HCT116 (cell line): ENCODE data around the gene ZNF287. TPM values are rescaled to one million over a fixed set of nuclear protein-coding genes. Genes with fewer than 3 reads are reported as not detected.
A peak's percentile ranks its signal among the peaks of the same experiment; 100 is the strongest.

Experiments
- ATAC-seq: fragments of 200-7000 bp; cut with Tn5 transposase; 2 replicates; pipeline ENCODE4 v1.9.1; 2020; ENCODE audit warnings: mild to moderate bottlenecking, moderate library complexity
- Bru-seq: library from RNA; stranded (reverse); fragments of 400-500 nt; gene quantifications from one replicate; lab custom pipeline; 2021; lab: Mats Ljungman, UMichigan
- BruChase-seq, 2 experiments: library from RNA; stranded (reverse); fragments of 400-500 nt; gene quantifications; one replicate each; lab custom pipeline; 2021; lab: Mats Ljungman, UMichigan
- BruUV-seq: library from RNA; stranded (reverse); fragments of 400-500 nt; replicated peaks from 2 replicates; lab custom pipeline; 2021; lab: Mats Ljungman, UMichigan
- CTCF ChIA-PET: fragments of 300-600 bp; sonication (Branson Sonifier 250); formaldehyde crosslinking; loops from one replicate; lab custom pipeline; 2021; ENCODE audit warnings: antibody characterized with exemption; lab: Charles Lee
- POLR2A ChIA-PET: fragments of 300-600, 350-600 bp; sonication (Branson Sonifier 250); formaldehyde crosslinking; loops from one replicate; lab custom pipeline; 2021; ENCODE audit warnings: antibody characterized with exemption; lab: Charles Lee
- RAD21 ChIA-PET, 2 experiments: fragments of 300-600 bp; sonication (Branson Sonifier 250); formaldehyde crosslinking; loops; one replicate each; lab custom pipeline; 2023; ENCODE audit warnings: low total read pairs in 2 of 2; ENCODE audit not compliant: uncharacterized antibody in 2 of 2, unreplicated experiment in 2 of 2, low non-redundant PET in 1 of 2; lab: Charles Lee
- DNase-seq: peaks from one replicate; pipeline ENCODE4 v3.0.0-alpha.2; 2010; ENCODE audit warnings: low read depth, low spot score
- H2AFZ ChIP-seq: fragments of 200-600 bp; shearing (Covaris generic), sonication (generic); 2 replicates; pipeline ENCODE4 v1.6.1; 2017; ENCODE audit warnings: low read depth, mixed run types, mixed read lengths, antibody characterized with exemption, low read length; ENCODE audit not compliant: poor library complexity, severe bottlenecking
- H3K27ac ChIP-seq: 2 replicates; pipeline ENCODE4 v1.5.1; 2012; ENCODE audit warnings: low read depth, low read length
- H3K27me3 ChIP-seq: fragments of 200-600 bp; sonication (generic); 2 replicates; pipeline ENCODE4 v1.6.1; 2016; ENCODE audit warnings: mixed run types, low read length, mixed read lengths; ENCODE audit not compliant: insufficient read depth
- H3K36me3 ChIP-seq, 2 experiments: fragments of 200-500 bp in 1 of 2; fragments of 200-600 bp in 1 of 2; sonication (Bioruptor generic) in 1 of 2; sonication (generic) in 1 of 2; 2 replicates each; pipeline versions ENCODE4 v1.5.1 to v1.6.1; 2014 to 2016; ENCODE audit warnings: low read length in 2 of 2, inconsistent platforms in 1 of 2, mixed read lengths in 1 of 2, mixed run types in 1 of 2; ENCODE audit not compliant: insufficient read depth in 2 of 2, control insufficient read depth in 1 of 2
- H3K4me1 ChIP-seq, 2 experiments: fragments of 200-600 bp in 1 of 2; sonication (generic) in 1 of 2; 2 replicates each; pipeline versions ENCODE4 v1.5.1 to v1.6.1; 2012 to 2017; ENCODE audit warnings: low read length in 2 of 2, inconsistent platforms in 1 of 2, mild to moderate bottlenecking in 1 of 2, mixed read lengths in 1 of 2, mixed run types in 1 of 2, moderate library complexity in 1 of 2; ENCODE audit not compliant: insufficient read depth in 2 of 2, control insufficient read depth in 1 of 2
- H3K4me2 ChIP-seq: fragments of 200-600 bp; sonication (generic); 2 replicates; pipeline ENCODE4 v1.6.1; 2017; ENCODE audit warnings: mixed run types, low read length, mixed read lengths
- H3K4me3 ChIP-seq, 2 experiments: fragments of 200-600 bp in 1 of 2; sonication (generic) in 1 of 2; replicated peaks in 1 of 2; 2 replicates each; pipeline ENCODE4 v1.5.1; 2011 to 2016; ENCODE audit warnings: low read length in 2 of 2, control low read depth in 1 of 2, low read depth in 1 of 2, mild to moderate bottlenecking in 1 of 2, mixed read lengths in 1 of 2, mixed run types in 1 of 2
- H3K79me2 ChIP-seq: fragments of 200-600 bp; sonication (generic); 2 replicates; pipeline ENCODE4 v1.6.1; 2017; ENCODE audit warnings: mild to moderate bottlenecking, mixed run types, low read length, moderate library complexity, mixed read lengths; ENCODE audit not compliant: insufficient read depth
- H3K9ac ChIP-seq: fragments of 200-600 bp; sonication (generic); 2 replicates; pipeline ENCODE4 v1.6.1; 2016; ENCODE audit warnings: low read length, mixed read lengths
- H3K9me2 ChIP-seq: fragments of 200-600 bp; sonication (generic), shearing (Covaris generic); 2 replicates; pipeline ENCODE4 v1.6.1; 2017; ENCODE audit warnings: mixed run types, mild to moderate bottlenecking, moderate library complexity; ENCODE audit not compliant: insufficient read depth
- H3K9me3 ChIP-seq, 2 experiments: fragments of 200-500 bp in 1 of 2; fragments of 200-600 bp in 1 of 2; sonication (Bioruptor generic) in 1 of 2; sonication (generic) in 1 of 2; 2 replicates each; pipeline ENCODE4 v1.6.1; 2014 to 2017; ENCODE audit warnings: low read length in 2 of 2, mixed read lengths in 2 of 2, inconsistent platforms in 1 of 2, low read depth in 1 of 2, mild to moderate bottlenecking in 1 of 2, mixed run types in 1 of 2, moderate library complexity in 1 of 2; ENCODE audit not compliant: control insufficient read depth in 1 of 2, insufficient read depth in 1 of 2
- H4K20me1 ChIP-seq: fragments of 200-600 bp; sonication (generic), shearing (Covaris generic); 2 replicates; pipeline ENCODE4 v1.6.1; 2017; ENCODE audit warnings: mixed run types, mild to moderate bottlenecking, moderate library complexity; ENCODE audit not compliant: insufficient read depth
- CEBPB ChIP-seq: IDR thresholded peaks from 2 replicates; pipeline ENCODE4 v1.6.1; 2012; ENCODE audit warnings: low read depth
- EZH2 ChIP-seq: fragments of 200-600 bp; sonication (generic); IDR thresholded peaks from 2 replicates; pipeline ENCODE4 v1.6.1; 2017; ENCODE audit warnings: antibody characterized with exemption, mixed run types
- EZH2phosphoT487 ChIP-seq: fragments of 200-600 bp; IDR thresholded peaks from 2 replicates; pipeline ENCODE4 v1.6.1; 2018; ENCODE audit warnings: antibody characterized with exemption, borderline replicate concordance
- FOSL1 ChIP-seq: IDR thresholded peaks from 2 replicates; pipeline ENCODE4 v1.6.1; 2012; ENCODE audit warnings: low read depth
- POLR2A ChIP-seq: IDR thresholded peaks from 2 replicates; pipeline ENCODE4 v1.7.0; 2011; ENCODE audit warnings: borderline replicate concordance; ENCODE audit not compliant: insufficient read depth, insufficient read length; ENCODE audit errors: extremely low read depth
- POLR2AphosphoS5 ChIP-seq: IDR thresholded peaks from 2 replicates; pipeline ENCODE4 v1.6.1; 2011; ENCODE audit warnings: mild to moderate bottlenecking, low read depth, low read length, moderate library complexity
- SP1 ChIP-seq: IDR thresholded peaks from 2 replicates; pipeline ENCODE4 v1.6.1; 2012; ENCODE audit warnings: low read depth
- SRF ChIP-seq: IDR thresholded peaks from 2 replicates; pipeline ENCODE4 v1.6.1; 2012; ENCODE audit warnings: low read depth
- YY1 ChIP-seq: IDR thresholded peaks from 2 replicates; pipeline ENCODE4 v1.6.1; 2011; ENCODE audit warnings: low read length, low read depth, moderate library complexity, mild to moderate bottlenecking; ENCODE audit not compliant: insufficient replicate concordance; ENCODE audit errors: extremely low read depth
- ZBTB33 ChIP-seq: IDR thresholded peaks from 2 replicates; pipeline ENCODE4 v1.6.1; 2011; ENCODE audit warnings: mild to moderate bottlenecking, low read length, moderate library complexity; ENCODE audit not compliant: insufficient replicate concordance; ENCODE audit errors: extremely low read depth
- ZFX ChIP-seq: fragments of 450-650 bp; IDR thresholded peaks from 2 replicates; pipeline ENCODE4 v1.6.1; 2017
- ZNF274 ChIP-seq: fragments of 200-500 bp; sonication (Bioruptor generic); IDR thresholded peaks from 2 replicates; pipeline ENCODE4 v1.6.1; 2014; ENCODE audit warnings: mild to moderate bottlenecking, low read depth, low read length, inconsistent platforms
- intact Hi-C: fragments of 100-400 bp; cut with micrococcal nuclease; formaldehyde crosslinking; loops from 2 replicates; pipeline ENCODE4 v1.10.0; 2022
- long read RNA-seq: library from polyadenylated mRNA; unstranded; transcript quantifications from one replicate; pipeline ENCODE4 v2.0.0, GENCODE V29; 2021; ENCODE audit not compliant: unreplicated experiment
- polyA plus RNA-seq: library from polyadenylated mRNA; unstranded; fragments of >200 nt; gene quantifications from 2 replicates; pipeline ENCODE4 v1.2.1, GENCODE V29; 2012; ENCODE audit warnings: missing spikeins
- total RNA-seq: library from RNA; stranded (reverse); gene quantifications from one replicate; pipeline ENCODE4 v1.2.1, GENCODE V29; 2021; ENCODE audit not compliant: unreplicated experiment
- TF ChIP-seq, protein P1 (sequence below): IDR thresholded peaks from 2 replicates; pipeline ENCODE4 v1.6.1; 2012

Gene ZNF287
- total RNA-seq (not detected), Bru-seq, nascent RNA (percentile 12 among the genes with signal in this experiment), BruChase-seq, experiment 1, labeled RNA remaining after a 6-hour chase (percentile 7 among the genes with signal in this experiment), BruChase-seq, experiment 2, labeled RNA remaining after a 2-hour chase (percentile 12 among the genes with signal in this experiment)
- not detected in 2 replicates for polyA plus RNA-seq
- long read RNA-seq, result 0 reads

GRCh38 chr17:16568541-16569357 lies at the start of gene ZNF287:
TSS of gene ZNF287 (minus strand) at chr17:16569204. CDS start at chr17:16567731, 1,473 bp downstream.
- ChIA-PET POLR2A (no interaction called here), RAD21 (no interaction called here), CTCF (no interaction called here)
- Histone ChIP-seq H3K4me3 (no peak within 1 kb of the TSS), H4K20me1 (no peaks in the 10 kb centered on the region), H3K9ac (no peak within 1 kb of the TSS), H3K4me1 (no peaks in the 10 kb centered on the region), H2AFZ (no peak within 1 kb of the TSS), H3K4me2 (no peak within 1 kb of the TSS), H3K27ac (no peak within 1 kb of the TSS), H3K27me3 (no peaks in the 10 kb centered on the region), H3K79me2 (no peaks in the 10 kb centered on the region), H3K9me2 (no peaks in the 10 kb centered on the region), H3K36me3 (no peaks in the 10 kb centered on the region), H3K9me3 (peaks cover 0 to 2% of the 10 kb centered on the region in 2 experiments; a peak in 1 of 4 replicates)
- DNase-seq, result no peak
- no TSS peak for BruUV-seq
- intact Hi-C loops, result no loop called here
- no peak for ATAC-seq
- no peak for TF ChIP-seq POLR2AphosphoS5
- TF ChIP-seq, protein P1, sequence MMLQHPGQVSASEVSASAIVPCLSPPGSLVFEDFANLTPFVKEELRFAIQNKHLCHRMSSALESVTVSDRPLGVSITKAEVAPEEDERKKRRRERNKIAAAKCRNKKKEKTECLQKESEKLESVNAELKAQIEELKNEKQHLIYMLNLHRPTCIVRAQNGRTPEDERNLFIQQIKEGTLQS, result no peak
- no peak for TF ChIP-seq EZH2phosphoT487
- TF ChIP-seq ZFX, result no peak

DNA sequence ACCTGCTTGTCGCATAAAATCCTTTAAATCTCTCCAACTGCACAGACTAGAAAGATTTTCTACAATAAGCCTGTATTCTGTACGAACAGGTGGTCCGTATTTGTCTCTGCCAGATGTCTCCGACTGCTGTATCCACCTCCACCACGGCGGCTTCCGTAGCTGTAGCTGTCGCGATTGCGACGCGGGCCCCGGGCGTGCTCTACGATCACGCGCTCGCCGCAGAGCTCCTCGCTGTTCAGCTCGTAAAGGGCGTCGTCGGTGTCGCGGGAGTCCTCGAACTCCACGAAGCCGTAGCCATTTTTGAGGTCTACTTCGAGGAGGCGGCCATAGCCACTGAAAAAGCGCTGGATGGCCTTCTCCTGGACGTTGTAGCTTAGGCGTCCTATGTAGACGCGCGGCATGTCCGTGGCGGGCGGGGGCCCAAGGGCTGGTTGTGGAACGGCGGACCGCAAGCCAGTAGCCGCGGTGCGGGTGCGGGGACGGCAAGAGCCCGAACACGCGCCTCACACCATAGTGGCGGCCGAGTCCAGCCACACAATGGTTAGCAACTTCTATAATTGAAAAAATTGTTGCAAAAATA lies 48.6 kb upstream of the ZNF287 start:
- intact Hi-C loops, result no loop called here
- DNase-seq, result no peak
- no peaks in the 10 kb centered on the region for H3K27me3 ChIP-seq
- H4K20me1 ChIP-seq, result no peaks in the 10 kb centered on the region
- H3K9me2 ChIP-seq, result no peaks in the 10 kb centered on the region
- no peak overlapping the region for H3K4me2 ChIP-seq
- no peak for ATAC-seq
- H2AFZ ChIP-seq, result no peak overlapping the region
- CTCF ChIA-PET, result no interaction called here
- no peak overlapping the region for H3K9ac ChIP-seq
- BruUV-seq, result no TSS peak
- RAD21 ChIA-PET, result no interaction called here
- H3K4me1 ChIP-seq, result no peaks in the 10 kb centered on the region
- H3K79me2 ChIP-seq, result no peaks in the 10 kb centered on the region
- POLR2A ChIA-PET, result no interaction called here
- no peak overlapping the region for H3K4me3 ChIP-seq
- H3K9me3 ChIP-seq, result peaks cover 22 to 31% of the 10 kb centered on the region in 2 experiments; a peak in 3 of 4 replicates
- no peak overlapping the region for H3K27ac ChIP-seq
- H3K36me3 ChIP-seq, result no peaks in the 10 kb centered on the region; a peak in 1 of 4 replicates
- no peak for TF ChIP-seq POLR2A
- TF ChIP-seq ZNF274, result no peak
- no peak for TF ChIP-seq EZH2
- no peak for TF ChIP-seq POLR2AphosphoS5
- TF ChIP-seq FOSL1, result no peak
- no peak for TF ChIP-seq SP1
- no peak for TF ChIP-seq CEBPB
- no peak for TF ChIP-seq ZBTB33
- TF ChIP-seq, protein P1, result no peak
- TF ChIP-seq SRF, result no peak
- TF ChIP-seq YY1, result no peak
